GM23338 (cell line): ENCODE data around the gene RHOB.

ENCODE experiments used
- CREB1 ChIP-seq: fragments of 250-450 bp; sonication (Bioruptor Pico); IDR thresholded peaks from 2 replicates; pipeline ENCODE4 v1.5.0; 2020; ENCODE audit warnings: low read depth, mild to moderate bottlenecking, moderate library complexity
- CTCF ChIP-seq, 2 experiments: fragments of 200-600 bp in 1 of 2; sonication (generic) in 1 of 2; conservative IDR thresholded peaks; 2 replicates each; pipeline versions ENCODE4 v1.5.1 to v1.6.1; 2016 to 2017; ENCODE audit warnings: antibody characterized with exemption in 2 of 2, low read depth in 2 of 2, mild to moderate bottlenecking in 2 of 2, moderate library complexity in 1 of 2
- ETS1 ChIP-seq: IDR thresholded peaks from 2 replicates; pipeline ENCODE4 v1.6.1; 2016; ENCODE audit warnings: antibody characterized with exemption
- EZH2 ChIP-seq: fragments of 200-600 bp; sonication (generic); IDR thresholded peaks from one replicate; pipeline ENCODE4 v1.8.0; 2017; ENCODE audit warnings: antibody characterized with exemption, mild to moderate bottlenecking, low read depth; ENCODE audit not compliant: unreplicated experiment
- EZH2phosphoT487 ChIP-seq: fragments of 200-600 bp; sonication (generic); IDR thresholded peaks from one replicate; pipeline ENCODE4 v1.8.1; 2018; ENCODE audit warnings: antibody characterized with exemption; ENCODE audit not compliant: unreplicated experiment
- JUNB ChIP-seq: IDR thresholded peaks from one replicate; pipeline ENCODE4 v1.6.1; 2016; ENCODE audit warnings: antibody characterized with exemption; ENCODE audit not compliant: unreplicated experiment
- NANOG ChIP-seq: IDR thresholded peaks from 2 replicates; pipeline ENCODE4 v1.6.1; 2016; ENCODE audit warnings: antibody characterized with exemption, borderline replicate concordance
- POLR2AphosphoS5 ChIP-seq: IDR thresholded peaks from 2 replicates; pipeline ENCODE4 v1.6.1; 2016; ENCODE audit warnings: antibody characterized with exemption, low read depth
- REST ChIP-seq: IDR thresholded peaks from one replicate; pipeline ENCODE4 v1.6.1; 2018; ENCODE audit warnings: antibody characterized with exemption; ENCODE audit not compliant: unreplicated experiment
- STAT1 ChIP-seq: IDR thresholded peaks from one replicate; pipeline ENCODE4 v1.6.1; 2016; ENCODE audit warnings: antibody characterized with exemption; ENCODE audit not compliant: unreplicated experiment
- ZNF114 ChIP-seq: fragments of 250-450 bp; sonication (Bioruptor Pico); IDR thresholded peaks from 2 replicates; pipeline ENCODE4 v1.5.0; 2020; ENCODE audit warnings: mild to moderate bottlenecking, moderate library complexity
- ZNF331 ChIP-seq: fragments of 250-450 bp; sonication (Bioruptor Pico); IDR thresholded peaks from 2 replicates; pipeline ENCODE4 v1.5.0; 2020; ENCODE audit warnings: low read depth, mild to moderate bottlenecking, moderate library complexity

GRCh38 chr2:20452551-20452950, 5.7 kb downstream of the RHOB start:
- TF ChIP-seq EZH2 (no peak), CTCF (conservative IDR thresholded peaks at IDR 0.05; ENCODE audit: low read depth in 2 of 2) (peak in 1 of 2 experiments; percentile 46; a peak in 3 of 4 replicates), POLR2AphosphoS5 (no peak), NANOG (no peak), EZH2phosphoT487 (no peak), JUNB (no peak), REST (no peak), ETS1 (no peak), CREB1 (CRISPR knock-in tag) (no peak), ZNF114 (no peak), STAT1 (no peak), ZNF331 (CRISPR knock-in tag) (no peak)
